ENCODE results near the gene USP17L25. TPM values are rescaled to one million over a fixed set of nuclear protein-coding genes. Genes with fewer than 3 reads are reported as not detected.
"Not testable (repeated sequence)": the region's sequence is repeated elsewhere in the genome, so short reads cannot be mapped to it uniquely, and the experiment has no call there.

Gene USP17L25, protein sequence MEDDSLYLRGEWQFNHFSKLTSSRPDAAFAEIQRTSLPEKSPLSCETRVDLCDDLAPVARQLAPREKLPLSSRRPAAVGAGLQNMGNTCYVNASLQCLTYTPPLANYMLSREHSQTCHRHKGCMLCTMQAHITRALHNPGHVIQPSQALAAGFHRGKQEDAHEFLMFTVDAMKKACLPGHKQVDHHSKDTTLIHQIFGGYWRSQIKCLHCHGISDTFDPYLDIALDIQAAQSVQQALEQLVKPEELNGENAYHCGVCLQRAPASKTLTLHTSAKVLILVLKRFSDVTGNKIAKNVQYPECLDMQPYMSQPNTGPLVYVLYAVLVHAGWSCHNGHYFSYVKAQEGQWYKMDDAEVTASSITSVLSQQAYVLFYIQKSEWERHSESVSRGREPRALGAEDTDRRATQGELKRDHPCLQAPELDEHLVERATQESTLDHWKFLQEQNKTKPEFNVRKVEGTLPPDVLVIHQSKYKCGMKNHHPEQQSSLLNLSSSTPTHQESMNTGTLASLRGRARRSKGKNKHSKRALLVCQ
- polyA plus RNA-seq (2011; rRNA removed) (not detected in 2 replicates), polyA minus RNA-seq (2011; rRNA and poly(A)+ RNA removed) (not detected in 2 replicates)

DNA sequence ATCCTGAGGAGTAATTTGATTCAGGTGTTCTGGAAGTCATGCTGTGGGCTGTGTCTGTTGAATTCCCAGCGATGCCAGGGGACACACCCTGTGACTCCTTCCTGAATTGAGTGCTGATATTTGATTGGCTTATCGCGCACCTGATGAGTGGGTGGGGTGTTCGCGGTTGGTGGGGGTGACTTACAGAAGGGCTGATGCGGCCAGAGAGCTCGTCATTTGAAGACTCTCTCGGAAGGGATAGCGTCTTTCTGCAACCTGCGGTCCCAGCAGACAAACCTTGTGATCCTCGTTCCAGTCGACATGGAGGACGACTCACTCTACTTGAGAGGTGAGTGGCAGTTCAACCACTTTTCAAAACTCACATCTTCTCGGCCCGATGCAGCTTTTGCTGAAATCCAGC, at the start of gene USP17L25:
Gene USP17L25, plus strand, starts transcription at position 301 of the 400 bp plus-strand sequence. Its CDS starts 0 bp downstream, at position 301.
- H3K9me3 ChIP-seq (ENCODE audit: control insufficient read depth, insufficient read depth, low read length); H3K27ac ChIP-seq (ENCODE audit: low read depth, low read length); POLR2A ChIA-PET; CTCF ChIA-PET; H3K4me3 ChIP-seq (ENCODE audit: low read depth, low read length); DNase-seq (ENCODE audit: low read depth, low spot score); H3K27me3 ChIP-seq (ENCODE audit: control insufficient read depth, insufficient read depth, low read length): not testable (repeated sequence)

DNA sequence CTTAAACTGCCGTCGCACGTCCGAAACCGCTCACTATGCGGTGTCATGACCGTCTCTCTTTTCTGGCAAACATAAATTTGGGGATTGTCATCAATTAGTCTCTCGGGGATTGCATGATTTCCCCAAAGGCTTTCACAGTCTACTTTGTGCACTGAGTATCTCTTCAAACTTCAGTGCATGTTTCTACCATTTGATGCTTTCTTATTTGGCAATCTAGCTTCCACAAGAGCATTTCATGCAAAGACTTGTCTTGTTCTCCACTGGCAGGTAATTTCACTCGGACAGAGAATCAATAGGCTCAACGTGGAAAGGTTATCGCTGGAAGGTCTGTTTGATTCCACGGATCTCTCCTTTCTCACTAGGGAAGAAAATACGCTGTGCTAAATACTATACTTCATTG, 5.5 kb upstream of the USP17L25 start:
- CTCF ChIA-PET; H3K27me3 ChIP-seq (ENCODE audit: control insufficient read depth, insufficient read depth, low read length): not testable (repeated sequence)

GRCh38 chr4:9324865-9325264, 4.8 kb upstream of the USP17L25 start, which contains the start of gene USP17L24:
Gene USP17L24 (plus strand): TSS chr4:9325165. CDS start chr4:9325165, 0 bp downstream.
- H3K9me3 ChIP-seq (ENCODE audit: control insufficient read depth, insufficient read depth, low read length); CTCF ChIA-PET; H3K4me3 ChIP-seq (ENCODE audit: low read depth, low read length); DNase-seq (ENCODE audit: low read depth, low spot score); H3K27ac ChIP-seq (ENCODE audit: low read depth, low read length); H3K27me3 ChIP-seq (ENCODE audit: control insufficient read depth, insufficient read depth, low read length); POLR2A ChIA-PET: not testable (repeated sequence)

More for the DNA sequence above, 5.5 kb upstream of the USP17L25 start:
- POLR2A ChIA-PET; DNase-seq (ENCODE audit: low read depth, low spot score); H3K9me3 ChIP-seq (ENCODE audit: control insufficient read depth, insufficient read depth, low read length); H3K4me3 ChIP-seq (ENCODE audit: low read depth, low read length); H3K27ac ChIP-seq (ENCODE audit: low read depth, low read length): not testable (repeated sequence)

DNA sequence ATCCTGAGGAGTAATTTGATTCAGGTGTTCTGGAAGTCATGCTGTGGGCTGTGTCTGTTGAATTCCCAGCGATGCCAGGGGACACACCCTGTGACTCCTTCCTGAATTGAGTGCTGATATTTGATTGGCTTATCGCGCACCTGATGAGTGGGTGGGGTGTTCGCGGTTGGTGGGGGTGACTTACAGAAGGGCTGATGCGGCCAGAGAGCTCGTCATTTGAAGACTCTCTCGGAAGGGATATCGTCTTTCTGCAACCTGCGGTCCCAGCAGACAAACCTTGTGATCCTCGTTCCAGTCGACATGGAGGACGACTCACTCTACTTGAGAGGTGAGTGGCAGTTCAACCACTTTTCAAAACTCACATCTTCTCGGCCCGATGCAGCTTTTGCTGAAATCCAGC, 4.6 kb downstream of the USP17L25 start, which contains the start of gene USP17L26:
Gene USP17L26, plus strand, starts transcription at position 301 of the 400 bp plus-strand sequence. Its CDS starts 0 bp downstream, at position 301.
- CTCF ChIA-PET; H3K4me3 ChIP-seq (ENCODE audit: low read depth, low read length); POLR2A ChIA-PET; H3K9me3 ChIP-seq (ENCODE audit: control insufficient read depth, insufficient read depth, low read length); DNase-seq (ENCODE audit: low read depth, low spot score); H3K27me3 ChIP-seq (ENCODE audit: control insufficient read depth, insufficient read depth, low read length); H3K27ac ChIP-seq (ENCODE audit: low read depth, low read length): not testable (repeated sequence)

DNA sequence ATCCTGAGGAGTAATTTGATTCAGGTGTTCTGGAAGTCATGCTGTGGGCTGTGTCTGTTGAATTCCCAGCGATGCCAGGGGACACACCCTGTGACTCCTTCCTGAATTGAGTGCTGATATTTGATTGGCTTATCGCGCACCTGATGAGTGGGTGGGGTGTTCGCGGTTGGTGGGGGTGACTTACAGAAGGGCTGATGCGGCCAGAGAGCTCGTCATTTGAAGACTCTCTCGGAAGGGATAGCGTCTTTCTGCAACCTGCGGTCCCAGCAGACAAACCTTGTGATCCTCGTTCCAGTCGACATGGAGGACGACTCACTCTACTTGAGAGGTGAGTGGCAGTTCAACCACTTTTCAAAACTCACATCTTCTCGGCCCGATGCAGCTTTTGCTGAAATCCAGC, 9.4 kb downstream of the USP17L25 start, which contains the start of gene USP17L5:
Gene USP17L5, plus strand, starts transcription at position 301 of the 400 bp plus-strand sequence. Its CDS starts 0 bp downstream, at position 301.
- H3K27ac ChIP-seq (ENCODE audit: low read depth, low read length); H3K4me3 ChIP-seq (ENCODE audit: low read depth, low read length); H3K27me3 ChIP-seq (ENCODE audit: control insufficient read depth, insufficient read depth, low read length); CTCF ChIA-PET; POLR2A ChIA-PET; DNase-seq (ENCODE audit: low read depth, low spot score); H3K9me3 ChIP-seq (ENCODE audit: control insufficient read depth, insufficient read depth, low read length): not testable (repeated sequence)

- H3K4me3 ChIP-seq (ENCODE audit: low read depth, low read length); POLR2A ChIA-PET; CTCF ChIA-PET: not testable (repeated sequence)
These were observed 14.1 kb downstream of the USP17L25 start, which contains the start of gene USP17L27 for GRCh38 chr4:9343848-9344247. Gene USP17L27 (plus strand): TSS chr4:9344148. CDS start chr4:9344148, 0 bp downstream.

GRCh38 chr4:9348593-9348992, 18.9 kb downstream of the USP17L25 start, which contains the start of gene USP17L28:
Gene USP17L28 (plus strand): TSS chr4:9348893. CDS start chr4:9348893, 0 bp downstream.
- CTCF ChIA-PET; H3K27ac ChIP-seq (ENCODE audit: low read depth, low read length): not testable (repeated sequence)

More at GRCh38 chr4:9343848-9344247, 14.1 kb downstream of the USP17L25 start, which contains the start of gene USP17L27:
- H3K27me3 ChIP-seq (ENCODE audit: control insufficient read depth, insufficient read depth, low read length); DNase-seq (ENCODE audit: low read depth, low spot score); H3K27ac ChIP-seq (ENCODE audit: low read depth, low read length); H3K9me3 ChIP-seq (ENCODE audit: control insufficient read depth, insufficient read depth, low read length): not testable (repeated sequence)

GRCh38 chr4:9350866-9351265, 21.2 kb downstream of the USP17L25 start:
- H3K27ac ChIP-seq (ENCODE audit: low read depth, low read length); H3K27me3 ChIP-seq (ENCODE audit: control insufficient read depth, insufficient read depth, low read length); DNase-seq (ENCODE audit: low read depth, low spot score); H3K4me3 ChIP-seq (ENCODE audit: low read depth, low read length); H3K9me3 ChIP-seq (ENCODE audit: control insufficient read depth, insufficient read depth, low read length); POLR2A ChIA-PET; CTCF ChIA-PET: not testable (repeated sequence)

More at GRCh38 chr4:9348593-9348992, 18.9 kb downstream of the USP17L25 start, which contains the start of gene USP17L28:
- H3K27me3 ChIP-seq (ENCODE audit: control insufficient read depth, insufficient read depth, low read length); H3K4me3 ChIP-seq (ENCODE audit: low read depth, low read length); DNase-seq (ENCODE audit: low read depth, low spot score); H3K9me3 ChIP-seq (ENCODE audit: control insufficient read depth, insufficient read depth, low read length); POLR2A ChIA-PET: not testable (repeated sequence)

- H3K4me3 ChIP-seq (ENCODE audit: low read depth, low read length); H3K27me3 ChIP-seq (ENCODE audit: control insufficient read depth, insufficient read depth, low read length); H3K9me3 ChIP-seq (ENCODE audit: control insufficient read depth, insufficient read depth, low read length); POLR2A ChIA-PET; CTCF ChIA-PET; DNase-seq (ENCODE audit: low read depth, low spot score); H3K27ac ChIP-seq (ENCODE audit: low read depth, low read length): not testable (repeated sequence)
These were observed 23.6 kb downstream of the USP17L25 start, which contains the start of gene USP17L29 for GRCh38 chr4:9353338-9353737. Gene USP17L29 (plus strand): TSS chr4:9353638. CDS start chr4:9353638, 0 bp downstream.

DNA sequence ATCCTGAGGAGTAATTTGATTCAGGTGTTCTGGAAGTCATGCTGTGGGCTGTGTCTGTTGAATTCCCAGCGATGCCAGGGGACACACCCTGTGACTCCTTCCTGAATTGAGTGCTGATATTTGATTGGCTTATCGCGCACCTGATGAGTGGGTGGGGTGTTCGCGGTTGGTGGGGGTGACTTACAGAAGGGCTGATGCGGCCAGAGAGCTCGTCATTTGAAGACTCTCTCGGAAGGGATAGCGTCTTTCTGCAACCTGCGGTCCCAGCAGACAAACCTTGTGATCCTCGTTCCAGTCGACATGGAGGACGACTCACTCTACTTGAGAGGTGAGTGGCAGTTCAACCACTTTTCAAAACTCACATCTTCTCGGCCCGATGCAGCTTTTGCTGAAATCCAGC, 33.1 kb downstream of the USP17L25 start, which contains the start of gene USP17L30:
Gene USP17L30, plus strand, starts transcription at position 301 of the 400 bp plus-strand sequence. Its CDS starts 0 bp downstream, at position 301.
- H3K27ac ChIP-seq (ENCODE audit: low read depth, low read length); CTCF ChIA-PET; H3K4me3 ChIP-seq (ENCODE audit: low read depth, low read length); H3K9me3 ChIP-seq (ENCODE audit: control insufficient read depth, insufficient read depth, low read length); POLR2A ChIA-PET; H3K27me3 ChIP-seq (ENCODE audit: control insufficient read depth, insufficient read depth, low read length); DNase-seq (ENCODE audit: low read depth, low spot score): not testable (repeated sequence)

GRCh38 chr4:9379881-9380280, 50.2 kb downstream of the USP17L25 start:
- H3K4me3 ChIP-seq (ENCODE audit: low read depth, low read length); POLR2A ChIA-PET; CTCF ChIA-PET; H3K27ac ChIP-seq (ENCODE audit: low read depth, low read length); H3K9me3 ChIP-seq (ENCODE audit: control insufficient read depth, insufficient read depth, low read length); DNase-seq (ENCODE audit: low read depth, low spot score); H3K27me3 ChIP-seq (ENCODE audit: control insufficient read depth, insufficient read depth, low read length): not testable (repeated sequence)
